ENCODE data around the gene ARHGEF7.
"Not testable (repeated sequence)": the region's sequence is repeated elsewhere in the genome, so short reads cannot be mapped to it uniquely, and the experiment has no call there.

The ARHGEF7 gene

DNA sequence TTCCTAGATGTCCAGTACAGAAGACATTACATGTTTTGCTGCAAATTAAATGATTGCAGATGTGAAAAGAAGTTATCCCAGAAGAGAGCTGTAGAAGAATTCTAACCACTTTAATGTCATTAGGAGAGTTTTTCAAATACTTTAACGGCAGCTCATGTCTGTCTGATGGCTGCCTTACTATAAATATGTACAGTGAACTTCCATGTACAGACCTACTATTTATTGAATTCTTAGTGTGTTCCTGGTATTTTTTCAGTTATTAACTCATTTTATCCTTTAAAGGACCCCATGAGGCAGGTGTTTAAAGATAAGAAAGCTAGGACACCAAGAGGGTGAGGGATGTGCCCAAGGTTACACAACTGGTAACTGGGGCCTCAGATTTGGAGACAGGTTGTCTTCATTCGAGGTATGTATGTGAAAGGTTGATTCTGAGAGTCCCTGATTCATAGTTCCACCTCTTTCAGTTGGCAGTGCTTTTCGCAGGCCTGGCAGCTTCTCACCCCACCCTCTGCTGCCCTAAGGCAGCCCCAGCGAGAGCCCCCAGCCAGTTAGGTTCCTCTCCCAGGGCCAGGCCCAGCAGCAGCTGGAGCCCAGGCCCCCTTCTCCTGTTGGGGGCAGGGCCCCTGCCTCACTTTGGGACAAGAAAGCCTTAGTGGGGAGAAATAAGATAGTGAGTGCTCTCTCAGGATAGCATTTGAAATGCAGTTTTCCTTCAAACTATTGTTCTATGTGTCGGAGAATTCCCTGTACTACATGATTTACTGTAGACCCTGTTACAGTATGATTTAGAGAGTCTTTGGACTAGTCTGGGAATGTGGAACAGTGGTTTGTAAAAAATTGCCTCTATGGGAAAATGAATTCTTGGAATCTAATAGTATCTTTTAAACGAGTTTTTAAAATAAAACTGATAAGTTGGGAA lies 137.6 kb downstream of the ARHGEF7 start:
- no peak for DNase-seq (ENCODE audit: low read depth, low spot score)

- DNase-seq (ENCODE audit: low read depth, low spot score): no peak
Observed at GRCh38 chr13:111253365-111253872, 138.3 kb downstream of the ARHGEF7 start.

DNA sequence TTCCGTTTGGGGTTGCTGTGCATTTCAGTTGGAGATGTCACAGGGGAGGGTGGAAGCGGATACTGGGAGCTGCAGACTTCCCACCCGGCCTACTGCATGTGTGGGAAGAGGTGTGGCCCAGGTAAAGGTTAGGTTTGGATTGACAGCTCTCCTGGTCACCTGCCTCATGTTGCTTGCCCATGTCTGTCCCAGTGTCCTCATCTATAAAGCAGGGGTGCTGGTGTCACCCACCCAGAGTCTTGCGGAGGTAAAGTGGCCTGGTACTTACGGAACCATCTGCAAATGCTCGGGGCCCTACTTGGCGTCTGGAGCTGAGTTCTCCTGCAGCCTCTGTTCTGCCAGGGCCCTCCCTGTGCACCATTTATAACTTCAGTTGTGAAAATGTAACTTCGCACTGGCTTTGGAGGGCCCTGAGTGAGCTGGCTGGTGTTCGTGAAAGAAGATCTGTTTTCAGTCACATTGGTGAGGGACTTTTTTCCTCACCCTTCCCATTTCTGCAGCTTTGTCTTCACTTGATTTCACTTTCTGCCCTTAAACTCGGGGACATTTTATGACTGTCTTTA lies 140.2 kb downstream of the ARHGEF7 start:
- no peak for DNase-seq (ENCODE audit: low read depth, low spot score)

GRCh38 chr13:111256458-111256857 lies 141.3 kb downstream of the ARHGEF7 start:
- DNase-seq (ENCODE audit: low read depth, low spot score): no peak

GRCh38 chr13:111256946-111257345 lies 141.8 kb downstream of the ARHGEF7 start:
- DNase-seq (ENCODE audit: low read depth, low spot score): no peak

GRCh38 chr13:111257899-111258298 lies 142.8 kb downstream of the ARHGEF7 start:
- not testable (repeated sequence) for DNase-seq (ENCODE audit: low read depth, low spot score)

GRCh38 chr13:111258637-111259036 lies 143.5 kb downstream of the ARHGEF7 start:
- no peak for DNase-seq (ENCODE audit: low read depth, low spot score)

- DNase-seq (ENCODE audit: low read depth, low spot score): no peak
Observed at GRCh38 chr13:111259058-111259457, 143.9 kb downstream of the ARHGEF7 start.

GRCh38 chr13:111261326-111261725 lies 146.2 kb downstream of the ARHGEF7 start:
- no peak for DNase-seq (ENCODE audit: low read depth, low spot score)

DNA sequence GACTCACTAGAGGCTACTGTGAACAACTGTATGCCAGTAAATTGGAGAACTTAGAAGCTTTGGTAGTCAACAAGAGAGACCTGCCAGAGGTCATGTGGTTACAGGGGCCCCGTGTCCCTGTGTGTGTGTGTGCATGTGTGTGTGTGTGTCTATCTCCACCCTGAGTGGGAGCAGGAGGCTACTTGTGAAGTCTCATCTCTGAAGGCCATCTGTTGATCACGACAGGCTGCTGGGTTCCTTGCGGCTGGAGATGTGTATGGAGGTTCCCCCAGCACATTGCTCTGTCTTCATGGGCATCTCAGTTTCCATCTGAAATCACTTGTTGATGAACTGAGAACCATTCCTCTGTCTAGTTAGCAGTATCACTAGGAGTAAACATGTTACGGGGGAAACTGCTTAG lies 147.2 kb downstream of the ARHGEF7 start:
- no peak for DNase-seq (ENCODE audit: low read depth, low spot score)

- no peak for DNase-seq (ENCODE audit: low read depth, low spot score)
Observed at GRCh38 chr13:111262715-111263114, 147.6 kb downstream of the ARHGEF7 start.

- DNase-seq (ENCODE audit: low read depth, low spot score): no peak
Observed at GRCh38 chr13:111263566-111263965, 148.5 kb downstream of the ARHGEF7 start.

- no peak for DNase-seq (ENCODE audit: low read depth, low spot score)
Observed at GRCh38 chr13:111265006-111265700, 150.0 kb downstream of the ARHGEF7 start.

- DNase-seq (ENCODE audit: low read depth, low spot score): no peak
Observed at GRCh38 chr13:111265701-111266035, 150.6 kb downstream of the ARHGEF7 start.

DNA sequence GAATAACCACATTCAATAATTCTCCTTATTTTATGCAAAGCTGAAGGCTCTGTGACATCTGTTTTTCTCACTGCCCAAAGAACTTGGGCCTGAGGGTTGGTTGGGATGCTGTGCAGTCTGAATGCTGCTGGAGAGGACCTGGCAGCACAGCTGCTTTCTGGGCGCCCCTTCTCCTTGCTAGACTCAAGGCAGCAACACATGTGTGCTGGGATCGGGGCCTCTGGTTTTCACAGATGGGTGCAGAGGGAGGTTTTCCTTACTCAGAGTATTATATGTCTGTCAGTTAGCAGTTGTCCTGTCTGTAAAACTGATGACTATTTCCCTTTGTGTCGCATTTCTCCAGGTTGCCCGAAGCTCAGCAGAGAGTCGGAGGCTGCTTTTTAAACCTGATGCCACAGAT lies 152.1 kb downstream of the ARHGEF7 start:
- no peak for DNase-seq (ENCODE audit: low read depth, low spot score)

DNA sequence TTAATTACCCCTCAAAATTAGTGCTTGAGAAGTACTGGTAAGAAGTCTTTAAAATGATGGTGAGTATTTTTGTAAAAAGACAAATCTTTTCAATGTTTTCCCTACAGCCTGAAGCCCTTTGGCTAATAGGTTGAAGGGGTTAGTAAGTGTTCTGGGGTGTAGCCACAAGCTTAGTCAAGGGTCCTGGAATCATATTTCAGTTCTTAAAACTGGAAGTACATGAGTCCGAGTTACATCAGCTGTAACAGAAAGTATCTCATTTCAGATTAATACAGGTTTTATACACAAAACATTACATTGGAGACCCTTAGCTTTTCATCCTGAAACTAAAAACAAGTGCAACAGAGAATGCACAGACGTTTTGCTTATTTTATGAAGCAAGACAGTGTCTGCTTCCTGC lies 152.7 kb downstream of the ARHGEF7 start:
- DNase-seq (ENCODE audit: low read depth, low spot score): no peak

- no peak for DNase-seq (ENCODE audit: low read depth, low spot score)
Observed at GRCh38 chr13:111269508-111269907, 154.4 kb downstream of the ARHGEF7 start.

DNA sequence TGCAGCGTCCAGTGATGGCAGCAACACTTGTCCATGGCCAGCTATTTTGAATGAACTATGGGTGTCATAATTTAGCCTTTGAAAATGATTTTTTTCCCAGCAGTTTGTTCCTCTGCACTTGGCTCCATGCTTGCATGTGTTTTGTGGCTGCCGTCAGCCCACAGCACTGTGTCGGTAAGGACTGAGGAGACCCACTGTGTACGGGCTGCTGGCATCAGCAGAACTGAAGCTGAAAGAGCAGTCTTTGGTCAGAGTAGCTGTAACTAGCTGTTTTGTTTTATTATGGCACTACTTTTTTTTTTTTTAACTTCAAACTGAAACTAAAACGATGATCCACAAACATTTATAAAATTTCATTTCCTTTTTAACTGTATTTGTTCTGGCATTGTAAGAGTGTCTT lies 155.0 kb downstream of the ARHGEF7 start:
- DNase-seq (ENCODE audit: low read depth, low spot score): no peak

GRCh38 chr13:111270765-111271698 lies 155.9 kb downstream of the ARHGEF7 start:
- no peak for DNase-seq (ENCODE audit: low read depth, low spot score)

GRCh38 chr13:111272117-111272516 lies 157.0 kb downstream of the ARHGEF7 start:
- DNase-seq (ENCODE audit: low read depth, low spot score): no peak

DNA sequence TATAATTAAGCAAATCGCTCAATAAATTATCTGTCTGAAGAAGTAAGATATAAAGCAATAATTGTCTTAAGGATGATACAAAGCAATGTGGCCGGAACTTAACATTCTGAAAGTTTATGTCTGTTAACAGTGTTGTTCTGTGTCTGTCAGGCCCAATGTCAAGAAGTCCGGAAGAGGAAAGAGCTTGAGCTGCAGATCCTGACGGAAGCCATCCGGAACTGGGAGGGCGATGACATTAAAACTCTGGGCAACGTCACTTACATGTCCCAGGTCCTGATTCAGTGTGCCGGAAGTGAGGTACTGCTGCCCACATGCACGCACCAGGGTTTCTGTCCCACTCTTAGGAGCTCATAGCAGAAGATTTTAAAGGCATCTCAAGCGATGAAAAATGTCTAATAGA lies 160.3 kb downstream of the ARHGEF7 start:
- DNase-seq (ENCODE audit: low read depth, low spot score): no peak
